GM21619 (cell line): ENCODE results near the gene TENM3.

Source experiments
- ATAC-seq: cut with Tn5 transposase; IDR thresholded peaks from one replicate; pipeline ENCODE4 v1.9.1; 2021; ENCODE audit not compliant: unreplicated experiment

TENM3 gene

DNA sequence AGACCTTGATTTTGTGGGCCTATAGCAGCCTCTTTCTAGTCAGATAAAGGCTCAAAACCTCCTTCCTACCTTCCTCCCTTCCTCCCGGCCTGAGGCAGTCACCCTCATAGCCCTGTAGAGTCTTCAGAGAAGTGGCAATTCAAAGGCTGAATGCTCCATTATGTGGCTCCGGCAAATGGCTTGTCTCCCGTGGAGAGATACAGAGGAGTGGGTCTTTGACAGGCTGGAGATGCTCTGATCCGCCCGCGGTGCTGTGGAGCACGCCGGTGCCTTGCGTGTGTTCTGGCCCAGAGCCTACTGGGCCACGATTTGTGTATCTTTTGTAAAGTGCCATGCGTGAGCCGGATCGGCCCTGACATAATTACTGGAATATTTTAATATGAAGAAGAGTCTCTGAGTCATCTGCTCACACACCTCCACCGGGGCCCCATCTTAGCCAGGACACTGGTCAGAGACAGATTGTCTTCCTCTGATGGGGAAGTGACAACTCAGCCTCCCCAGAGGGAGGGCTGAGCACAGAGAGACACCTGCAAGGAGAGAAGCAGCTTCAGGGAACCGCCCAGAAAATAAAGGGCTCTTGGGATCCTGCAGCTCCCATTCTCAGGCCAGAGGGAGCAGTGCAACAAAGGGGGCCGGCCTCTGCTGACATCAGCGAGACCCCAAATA is 585.3 kb downstream of the TENM3 start:
- no peak for ATAC-seq

DNA sequence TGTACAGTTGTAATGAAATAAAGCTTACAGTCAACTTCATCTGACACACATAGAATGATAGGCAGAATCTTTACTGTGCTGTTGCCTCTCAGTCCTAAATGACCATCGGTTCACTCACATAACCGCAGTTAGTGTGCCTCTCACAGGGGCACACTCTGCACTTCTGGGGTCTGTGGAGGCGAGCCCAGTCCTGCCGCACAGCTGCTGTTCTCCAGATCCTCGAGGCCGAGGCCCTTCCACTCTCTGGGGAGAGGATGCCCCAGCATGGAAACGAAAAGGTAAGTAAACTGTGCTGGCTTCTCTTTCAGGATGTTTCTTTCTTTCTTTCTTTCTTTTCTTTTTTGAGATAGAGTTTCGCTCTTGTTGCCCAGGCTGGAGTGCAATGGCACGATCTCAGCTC is 586.0 kb downstream of the TENM3 start:
- ATAC-seq: no peak

DNA sequence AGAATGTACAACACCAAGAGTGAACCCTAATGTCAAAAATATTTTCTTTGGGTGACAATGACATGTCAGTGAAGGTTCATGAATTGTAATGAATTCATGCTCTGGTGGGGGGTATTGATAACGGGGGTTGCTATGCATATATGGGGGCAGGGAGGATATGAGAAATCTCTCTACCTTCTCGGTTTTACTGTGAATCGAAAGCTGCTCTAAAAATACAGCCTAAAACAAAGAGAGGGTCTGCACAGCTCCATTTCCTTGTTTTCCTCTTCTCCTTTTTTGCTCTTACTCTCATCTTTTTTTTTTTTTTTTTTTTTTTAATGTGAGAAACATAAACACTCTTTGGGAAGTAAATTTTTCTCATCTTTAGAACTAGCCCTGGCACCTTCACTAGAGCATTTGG is 588.2 kb downstream of the TENM3 start:
- no peak for ATAC-seq

DNA sequence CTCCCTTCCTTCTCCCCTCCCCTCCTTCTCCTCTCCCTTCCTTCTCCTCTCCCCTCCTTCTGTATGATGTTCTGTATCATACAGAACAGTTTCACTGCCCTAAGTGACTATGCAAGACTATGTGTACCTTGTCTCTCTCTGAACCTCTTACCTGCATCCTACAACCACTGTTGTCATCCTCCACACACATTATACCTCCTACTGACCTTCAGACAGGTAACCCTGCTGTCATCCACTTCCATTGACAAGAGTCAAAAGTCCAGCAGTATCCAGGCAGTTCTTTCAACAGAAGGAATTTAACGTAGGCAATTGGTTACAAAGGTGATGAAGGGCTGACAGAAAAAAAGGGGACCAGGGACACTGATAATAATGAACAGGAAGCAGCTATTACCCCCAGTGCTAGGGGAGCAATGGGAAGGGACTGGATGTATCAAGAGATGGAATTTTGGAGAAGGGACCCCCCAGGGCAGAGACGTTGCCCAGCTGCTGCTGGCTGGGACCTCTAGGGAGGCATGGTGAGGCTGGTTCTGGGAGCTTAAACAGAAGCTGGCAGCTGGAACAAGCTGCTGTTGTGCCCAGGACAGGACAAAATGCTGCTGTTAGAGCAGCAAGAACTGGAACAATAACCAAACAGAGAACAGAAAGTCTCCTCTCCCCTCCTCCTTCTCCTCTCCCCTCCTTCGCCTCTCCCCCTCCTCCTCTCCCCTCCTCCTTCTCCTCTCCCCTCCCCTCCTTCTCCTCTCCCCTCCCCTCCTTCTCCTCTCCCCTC is 589.3 kb downstream of the TENM3 start:
- ATAC-seq: no peak

DNA sequence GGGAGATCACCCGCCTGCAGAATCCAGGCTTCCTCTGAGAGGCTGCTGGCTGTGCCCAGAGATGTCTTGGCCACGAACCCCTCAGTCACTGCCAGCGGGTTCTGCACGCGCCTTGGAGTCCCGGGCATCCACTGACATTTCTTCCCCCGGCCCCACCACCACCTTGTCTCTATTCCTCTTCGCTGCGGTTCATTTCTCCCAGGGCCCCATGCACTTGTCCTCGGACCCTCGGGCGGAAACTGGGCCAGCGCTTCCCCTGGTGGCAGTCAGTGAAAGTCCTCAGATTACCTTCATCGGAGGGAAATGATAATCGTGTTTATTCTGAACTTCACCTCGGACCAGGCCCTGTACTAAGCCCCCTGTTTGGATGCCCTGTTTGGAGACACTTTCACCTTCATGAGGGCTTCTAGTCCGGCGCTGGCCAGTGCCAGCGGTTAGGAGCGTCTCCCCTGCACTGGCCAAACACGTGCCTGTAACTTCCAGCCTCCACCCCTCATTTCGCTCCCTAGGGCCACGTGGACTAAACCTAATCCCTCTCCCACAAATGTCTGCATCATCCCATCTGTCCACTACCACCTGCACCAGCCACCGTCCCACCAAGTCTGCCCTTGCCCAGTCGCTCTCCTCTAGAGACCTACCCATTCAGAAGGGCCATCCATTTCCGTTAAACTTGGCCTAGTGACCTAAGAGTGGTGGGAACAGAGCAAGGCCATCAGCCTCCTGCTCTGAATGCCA is 592.0 kb downstream of the TENM3 start:
- ATAC-seq: no peak

DNA sequence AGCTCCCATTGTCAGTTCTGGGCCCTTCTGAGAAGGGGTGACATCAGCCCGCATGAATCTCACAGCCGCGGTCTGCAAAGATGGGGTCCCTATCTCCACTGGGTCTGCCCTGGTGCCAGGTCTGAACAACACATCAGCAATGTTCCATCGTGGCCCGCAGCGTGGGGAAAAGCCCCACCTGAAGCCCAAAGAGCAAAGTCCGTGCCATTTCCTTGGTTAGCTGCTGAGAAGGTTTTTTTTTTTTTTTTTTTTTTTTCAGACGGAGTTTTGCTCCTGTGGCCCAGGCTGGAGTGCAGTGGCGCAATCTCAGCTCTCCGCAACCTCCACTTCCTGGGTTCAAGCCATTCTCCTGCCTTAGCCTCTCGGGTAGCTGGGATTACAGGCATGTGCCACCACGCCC is 594.6 kb downstream of the TENM3 start:
- no peak for ATAC-seq

DNA sequence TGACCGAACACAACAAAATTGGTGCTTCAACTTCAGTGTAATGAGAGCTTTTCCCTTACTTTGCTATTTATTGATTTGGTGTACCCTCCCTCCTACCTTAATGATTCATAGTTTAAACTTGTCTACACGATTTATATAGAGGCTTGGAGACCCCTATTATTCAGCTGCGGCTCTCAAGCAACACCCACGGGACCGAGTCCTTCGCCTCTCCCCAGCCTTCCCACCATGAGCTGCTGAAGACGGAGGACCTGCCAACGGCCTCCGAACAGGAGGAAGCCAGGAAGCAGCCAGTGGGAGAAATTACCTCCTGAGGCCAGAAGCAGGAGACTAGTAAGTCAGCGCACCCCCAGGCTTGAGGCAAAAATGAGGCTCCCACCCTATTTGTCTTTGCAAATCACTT is 595.3 kb downstream of the TENM3 start:
- no peak for ATAC-seq

DNA sequence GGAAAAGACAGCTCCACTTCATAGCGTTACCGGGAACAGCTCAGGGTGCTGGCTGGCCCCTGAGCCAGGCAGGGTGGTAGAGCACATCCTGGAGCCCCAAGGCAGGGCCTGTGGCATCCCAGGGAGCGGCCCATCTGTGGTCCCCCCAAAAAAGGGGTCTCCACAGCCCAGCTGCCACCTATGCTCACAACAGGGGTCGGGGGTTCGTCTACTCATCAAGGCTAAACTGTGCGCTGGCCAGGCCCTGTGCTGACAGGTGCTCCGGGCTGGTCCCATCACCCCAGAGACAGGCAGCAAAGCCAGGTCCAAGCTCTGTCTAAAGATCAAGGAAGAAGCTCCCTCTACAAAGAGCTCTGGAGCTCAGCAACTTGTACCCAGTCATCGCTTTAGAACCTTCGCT is 596.1 kb downstream of the TENM3 start:
- ATAC-seq: no peak

DNA sequence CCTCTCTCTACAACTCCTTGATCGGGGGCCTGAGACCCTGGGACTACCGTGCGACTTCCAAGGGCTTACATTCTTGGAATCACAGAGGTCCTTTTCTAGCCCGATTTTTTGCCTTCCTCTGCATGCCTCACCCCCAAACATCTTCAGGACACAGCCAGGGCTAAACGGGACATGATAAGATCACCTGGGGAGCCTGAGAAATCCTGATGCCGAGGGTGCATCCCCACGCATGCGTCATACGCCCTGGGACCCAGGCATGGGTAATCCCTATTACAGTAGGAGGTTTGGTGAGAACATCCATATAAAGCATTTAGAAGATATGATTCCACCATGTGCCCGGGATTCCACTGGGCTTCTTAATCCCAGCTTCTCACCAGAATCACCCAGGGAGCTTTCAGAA is 596.9 kb downstream of the TENM3 start:
- no peak for ATAC-seq

DNA sequence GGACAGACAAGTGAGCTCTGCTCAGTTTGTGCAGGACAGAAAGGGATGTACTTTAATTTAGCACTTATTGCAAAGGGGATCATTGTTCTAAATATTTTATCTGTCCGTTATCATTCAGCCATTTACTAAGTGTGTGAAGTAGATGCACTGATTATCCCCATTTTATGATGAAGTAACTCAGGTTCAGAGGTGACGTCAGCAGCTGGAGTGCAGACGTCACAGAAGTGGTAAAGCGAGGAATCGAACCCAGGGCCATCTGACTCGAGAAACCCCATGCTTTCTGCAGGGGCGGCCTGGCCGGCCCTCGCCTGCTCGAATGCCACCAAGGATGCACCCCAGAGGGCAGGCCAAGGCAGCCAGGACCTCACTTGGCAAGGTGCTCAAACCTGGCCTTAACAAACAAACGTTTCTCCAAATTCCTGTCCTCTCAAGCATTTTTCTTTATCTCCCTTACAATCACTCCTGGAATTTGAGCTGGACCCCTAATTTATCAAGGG is 599.0 kb downstream of the TENM3 start:
- no peak for ATAC-seq

DNA sequence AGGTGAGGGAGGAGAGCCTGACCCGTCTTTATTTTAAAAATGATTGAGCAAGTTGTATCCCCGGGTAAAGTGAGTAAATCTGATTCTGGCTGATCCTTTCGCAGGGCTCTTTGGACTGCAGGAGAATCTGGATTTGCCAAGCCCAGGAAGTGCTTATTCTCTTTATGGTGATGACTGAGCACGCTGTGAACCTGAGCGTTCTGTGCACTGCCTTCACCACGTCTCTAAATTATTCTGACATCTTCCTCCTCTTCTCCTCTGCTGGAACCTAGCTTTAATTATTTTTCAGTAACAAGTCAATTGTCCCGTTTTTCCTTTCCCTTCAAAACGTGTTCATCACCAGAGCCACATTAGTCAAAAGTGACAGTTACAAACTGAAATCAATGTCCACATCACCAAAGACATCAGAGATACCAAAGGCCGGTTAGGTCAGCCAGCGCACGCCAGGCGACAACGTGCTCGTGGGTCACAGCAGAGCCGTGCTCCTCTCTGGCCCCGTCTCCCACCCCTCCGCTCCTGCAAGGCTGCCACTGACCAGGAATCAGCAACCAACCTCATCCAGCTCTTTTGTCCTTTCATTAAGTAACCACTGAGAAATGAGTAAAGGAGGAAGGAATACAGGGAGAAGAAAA is 599.7 kb downstream of the TENM3 start:
- ATAC-seq: no peak

DNA sequence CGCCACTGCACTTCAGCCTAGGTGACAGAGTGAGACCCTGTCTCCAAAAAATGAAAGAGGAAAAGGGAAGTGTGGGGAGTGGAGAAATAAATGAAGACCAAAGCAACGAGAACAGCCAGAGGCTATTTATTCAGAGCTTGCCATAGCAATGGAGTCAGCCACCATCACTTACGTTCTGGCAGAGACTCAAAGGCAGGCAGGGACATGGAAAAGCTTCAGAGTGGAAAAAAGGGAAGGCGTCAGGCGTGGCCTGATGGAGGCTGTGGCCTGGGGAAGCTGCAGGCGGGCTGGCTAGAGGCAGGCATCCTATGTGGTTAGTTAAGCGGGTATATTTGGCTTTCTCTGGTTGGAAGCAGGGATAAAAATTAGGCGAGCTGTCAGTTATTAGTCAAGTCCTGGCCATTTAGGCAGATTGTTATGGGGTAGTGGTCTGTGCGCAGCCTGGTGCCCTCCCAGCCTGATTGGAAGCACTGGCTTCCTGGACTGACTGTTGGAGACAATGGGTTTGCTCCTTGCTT is 600.7 kb downstream of the TENM3 start:
- no peak for ATAC-seq

DNA sequence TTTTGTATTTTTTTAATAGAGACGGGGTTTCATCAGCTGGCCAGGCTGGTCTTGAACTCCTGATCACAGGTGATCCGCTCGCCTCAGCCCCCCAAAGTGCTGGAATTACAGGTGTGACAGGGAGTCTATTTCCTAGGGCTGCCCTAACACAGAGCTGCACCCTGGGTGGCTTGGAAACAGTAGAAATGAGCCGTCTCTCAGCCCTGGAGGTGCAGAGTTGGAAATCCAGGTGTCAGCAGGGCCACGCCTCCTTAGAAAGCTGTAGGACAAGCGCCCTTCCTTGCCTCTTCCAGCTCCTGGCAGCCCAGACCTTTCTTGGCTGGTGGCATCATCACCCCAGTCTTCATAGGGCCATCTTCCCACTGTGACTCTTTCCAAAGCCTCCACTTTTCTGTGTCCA is 602.4 kb downstream of the TENM3 start:
- no peak for ATAC-seq

DNA sequence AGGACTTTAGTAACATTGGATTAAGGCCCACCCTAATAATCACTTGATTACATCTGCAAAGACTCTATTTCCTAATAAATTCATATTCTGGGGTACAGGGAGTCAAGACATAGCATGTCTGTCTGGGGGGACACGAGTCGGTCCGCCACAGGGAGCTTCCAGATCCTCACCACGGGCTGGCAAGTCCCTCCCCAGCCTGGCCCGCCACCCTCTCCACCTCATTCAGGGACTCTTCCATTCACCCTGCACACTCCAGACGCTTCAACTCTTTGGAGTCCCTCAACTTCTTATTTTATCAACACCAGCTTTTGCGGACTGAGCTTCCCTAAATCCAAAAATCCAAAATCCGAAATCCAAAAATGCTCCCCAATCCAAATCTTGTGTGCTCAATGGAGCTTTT is 602.8 kb downstream of the TENM3 start:
- no peak for ATAC-seq

DNA sequence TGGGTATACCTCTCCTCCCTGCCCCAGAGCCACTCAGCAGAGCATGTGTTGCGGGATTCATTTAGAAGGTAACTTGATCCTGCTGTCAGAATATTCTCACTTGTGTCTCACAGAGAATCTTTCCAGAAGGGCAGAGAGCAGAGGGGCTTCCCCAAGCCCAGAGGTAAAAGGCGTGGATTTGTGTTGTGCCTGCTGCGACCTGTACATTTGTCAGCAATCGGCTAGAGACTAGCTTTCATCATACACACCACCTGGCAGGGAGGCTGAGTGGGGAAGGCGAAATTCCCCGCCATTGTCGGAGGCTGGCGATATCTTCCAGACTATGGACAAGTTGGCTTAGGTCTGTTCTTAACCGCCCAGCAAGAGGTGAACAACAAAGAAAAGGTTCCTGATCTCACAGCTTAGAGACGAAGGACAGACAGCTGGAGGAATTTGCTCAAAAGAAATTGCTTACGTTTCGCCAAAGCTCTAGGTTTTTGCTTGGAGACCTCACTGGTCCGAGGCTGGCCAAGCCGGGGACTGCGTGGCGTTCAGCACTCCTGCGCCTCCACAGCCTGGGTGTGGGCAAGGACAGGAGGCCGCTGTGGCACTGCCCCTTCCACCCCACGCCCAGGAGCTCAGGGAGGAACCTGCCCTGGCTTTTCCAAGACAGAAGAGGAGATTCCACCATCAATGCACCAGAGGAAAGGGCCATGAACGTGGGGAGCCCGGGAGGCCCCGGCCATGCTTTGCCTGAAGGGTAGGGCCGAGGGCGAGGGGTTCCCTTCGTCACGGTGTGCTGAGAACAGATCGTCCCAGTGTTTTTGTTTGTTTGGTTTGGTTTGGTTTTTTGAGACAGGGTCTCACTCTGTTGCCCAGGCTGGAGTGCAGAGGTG is 604.6 kb downstream of the TENM3 start:
- no peak for ATAC-seq

DNA sequence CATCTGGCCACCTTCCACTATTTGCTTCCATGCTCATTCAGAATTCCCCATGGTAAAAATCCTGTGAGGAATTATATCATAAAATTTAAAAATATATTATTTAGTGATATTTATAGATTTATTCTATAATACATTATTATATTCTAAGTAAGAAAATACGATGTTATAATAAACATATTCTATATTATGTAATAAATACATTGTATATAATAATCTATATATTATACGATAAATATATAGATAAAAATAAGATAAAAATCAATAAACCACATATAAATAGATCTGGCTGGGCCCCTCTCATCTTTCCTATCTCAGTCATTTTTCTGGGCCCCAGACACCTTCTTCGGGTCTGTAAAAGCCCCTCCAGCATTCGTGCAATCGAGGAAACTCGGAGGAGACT is 605.5 kb downstream of the TENM3 start:
- ATAC-seq: no peak
